ENCODE results near the gene CSNK1G1.

DNA sequence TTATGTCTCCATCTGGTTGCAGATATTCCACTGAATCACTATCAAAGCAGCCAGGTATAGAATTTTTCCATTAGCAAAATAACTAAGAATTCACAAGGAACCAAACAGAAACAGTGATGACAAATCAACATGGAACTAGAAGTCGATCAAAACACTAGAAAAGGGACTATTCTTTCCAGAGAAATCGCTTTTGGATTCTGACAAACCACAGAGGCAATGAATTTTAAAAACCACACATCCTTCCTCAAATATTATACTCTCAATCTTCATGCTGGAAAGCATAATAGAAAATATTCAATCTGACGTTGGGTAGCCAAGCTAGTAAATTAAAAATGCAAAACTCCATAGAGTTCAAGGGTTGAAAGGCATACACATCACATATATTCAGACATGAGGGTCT, 99.9 kb downstream of the CSNK1G1 start:
- TF ChIP-seq, protein P1, sequence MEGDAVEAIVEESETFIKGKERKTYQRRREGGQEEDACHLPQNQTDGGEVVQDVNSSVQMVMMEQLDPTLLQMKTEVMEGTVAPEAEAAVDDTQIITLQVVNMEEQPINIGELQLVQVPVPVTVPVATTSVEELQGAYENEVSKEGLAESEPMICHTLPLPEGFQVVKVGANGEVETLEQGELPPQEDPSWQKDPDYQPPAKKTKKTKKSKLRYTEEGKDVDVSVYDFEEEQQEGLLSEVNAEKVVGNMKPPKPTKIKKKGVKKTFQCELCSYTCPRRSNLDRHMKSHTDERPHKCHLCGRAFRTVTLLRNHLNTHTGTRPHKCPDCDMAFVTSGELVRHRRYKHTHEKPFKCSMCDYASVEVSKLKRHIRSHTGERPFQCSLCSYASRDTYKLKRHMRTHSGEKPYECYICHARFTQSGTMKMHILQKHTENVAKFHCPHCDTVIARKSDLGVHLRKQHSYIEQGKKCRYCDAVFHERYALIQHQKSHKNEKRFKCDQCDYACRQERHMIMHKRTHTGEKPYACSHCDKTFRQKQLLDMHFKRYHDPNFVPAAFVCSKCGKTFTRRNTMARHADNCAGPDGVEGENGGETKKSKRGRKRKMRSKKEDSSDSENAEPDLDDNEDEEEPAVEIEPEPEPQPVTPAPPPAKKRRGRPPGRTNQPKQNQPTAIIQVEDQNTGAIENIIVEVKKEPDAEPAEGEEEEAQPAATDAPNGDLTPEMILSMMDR (IDR thresholded peaks at IDR 0.05; ENCODE audit: low read depth, low read length, poor library complexity, severe bottlenecking), result no peak
- TF ChIP-seq EZH2phosphoT487 (IDR thresholded peaks at IDR 0.05; ENCODE audit: borderline replicate concordance, low read length), result no peak
